NT2/D1 (cell line): ENCODE results near the gene MEGF6.

ENCODE experiments used
- DNase-seq: peaks from one replicate; pipeline ENCODE4 v3.0.0-alpha.2; 2011; ENCODE audit warnings: low read depth, low spot score
- H3K27me3 ChIP-seq: 2 replicates; pipeline ENCODE4 v1.6.0; 2011; ENCODE audit warnings: mild to moderate bottlenecking; ENCODE audit not compliant: insufficient read length, insufficient read depth
- H3K36me3 ChIP-seq: 2 replicates; pipeline ENCODE4 v1.6.1; 2011; ENCODE audit warnings: mild to moderate bottlenecking, low read length, mixed read lengths; ENCODE audit not compliant: insufficient read depth, insufficient read length
- H3K4me1 ChIP-seq: 2 replicates; pipeline ENCODE4 v1.5.1; 2011; ENCODE audit not compliant: insufficient read depth, insufficient read length
- H3K4me3 ChIP-seq: 2 replicates; pipeline ENCODE4 v1.5.1; 2011; ENCODE audit warnings: low read depth; ENCODE audit not compliant: insufficient read length
- H3K9ac ChIP-seq: 2 replicates; pipeline ENCODE4 v1.6.0; 2011; ENCODE audit warnings: low read depth; ENCODE audit not compliant: insufficient read length
- H3K9me3 ChIP-seq: 2 replicates; pipeline ENCODE4 v1.5.1; 2011; ENCODE audit warnings: mild to moderate bottlenecking, low read length; ENCODE audit not compliant: insufficient read depth
- SUZ12 ChIP-seq: IDR thresholded peaks from 2 replicates; pipeline ENCODE4 v1.6.1; 2011; ENCODE audit not compliant: insufficient read length, insufficient read depth; ENCODE audit errors: extremely low read depth
- YY1 ChIP-seq: IDR thresholded peaks from 2 replicates; pipeline ENCODE4 v1.6.1; 2011; ENCODE audit not compliant: insufficient read length, insufficient read depth
- ZNF274 ChIP-seq: IDR thresholded peaks from 2 replicates; pipeline ENCODE4 v1.6.1; 2011; ENCODE audit warnings: mild to moderate bottlenecking, low read depth, low read length

MEGF6 gene

GRCh38 chr1:3520419-3521378, 90.6 kb downstream of the MEGF6 start:
- Histone ChIP-seq H3K4me3 (no peak overlapping the region), H3K36me3 (peaks cover 8% of the 10 kb centered on the region), H3K9me3 (peaks cover 7% of the 10 kb centered on the region; the same call in 1 of the 2 replicates), H3K4me1 (peaks cover 13% of the 10 kb centered on the region), H3K27me3 (no peaks in the 10 kb centered on the region), H3K9ac (no peak overlapping the region)
- TF ChIP-seq YY1 (no peak), SUZ12 (no peak), ZNF274 (no peak)
- DNase-seq: no peak

GRCh38 chr1:3519301-3519885, 91.9 kb downstream of the MEGF6 start:
- peaks cover 6% of the 10 kb centered on the region for H3K4me1 ChIP-seq
- H3K36me3 ChIP-seq: peaks cover 8% of the 10 kb centered on the region
- TF ChIP-seq YY1 (no peak), SUZ12 (no peak), ZNF274 (no peak)

GRCh38 chr1:3518756-3519155, 92.6 kb downstream of the MEGF6 start:
- Histone ChIP-seq H3K4me1 (peaks cover 6% of the 10 kb centered on the region), H3K4me3 (no peak overlapping the region), H3K9me3 (peaks cover 7% of the 10 kb centered on the region; the same call in 1 of the 2 replicates), H3K9ac (no peak overlapping the region), H3K27me3 (no peaks in the 10 kb centered on the region), H3K36me3 (peaks cover 8% of the 10 kb centered on the region)
- DNase-seq: no peak
- TF ChIP-seq YY1 (no peak), SUZ12 (no peak), ZNF274 (no peak)

More at GRCh38 chr1:3519301-3519885, 91.9 kb downstream of the MEGF6 start:
- H3K9me3 ChIP-seq: peaks cover 7% of the 10 kb centered on the region; the same call in 1 of the 2 replicates
- no peak overlapping the region for H3K9ac ChIP-seq
- DNase-seq: no peak
- H3K4me3 ChIP-seq: no peak overlapping the region
- H3K27me3 ChIP-seq: no peaks in the 10 kb centered on the region

- Histone ChIP-seq H3K36me3 (peaks cover 8% of the 10 kb centered on the region), H3K27me3 (no peaks in the 10 kb centered on the region), H3K4me3 (no peak overlapping the region), H3K4me1 (peaks cover 3% of the 10 kb centered on the region), H3K9me3 (peaks cover 7% of the 10 kb centered on the region; the same call in 1 of the 2 replicates), H3K9ac (no peak overlapping the region)
- TF ChIP-seq ZNF274: no peak
- no peak for TF ChIP-seq SUZ12
- no peak for TF ChIP-seq YY1
- no peak for DNase-seq
Observed at GRCh38 chr1:3518256-3518655, 93.1 kb downstream of the MEGF6 start.

GRCh38 chr1:3516911-3517675, 94.2 kb downstream of the MEGF6 start:
- no peak overlapping the region for H3K9ac ChIP-seq
- TF ChIP-seq SUZ12 (no peak), ZNF274 (no peak), YY1 (no peak)

GRCh38 chr1:3516481-3516869, 94.8 kb downstream of the MEGF6 start:
- no peak overlapping the region for H3K9ac ChIP-seq
- TF ChIP-seq ZNF274: no peak
- no peak for TF ChIP-seq SUZ12
- TF ChIP-seq YY1: no peak
- H3K4me1 ChIP-seq: no peaks in the 10 kb centered on the region
- DNase-seq: no peak
- no peak overlapping the region for H3K4me3 ChIP-seq
- H3K9me3 ChIP-seq: peaks cover 7% of the 10 kb centered on the region; the same call in 1 of the 2 replicates
- H3K27me3 ChIP-seq: no peaks in the 10 kb centered on the region
- H3K36me3 ChIP-seq: peaks cover 3% of the 10 kb centered on the region

More at GRCh38 chr1:3516911-3517675, 94.2 kb downstream of the MEGF6 start:
- H3K27me3 ChIP-seq: no peaks in the 10 kb centered on the region
- no peak for DNase-seq
- peaks cover 7% of the 10 kb centered on the region; the same call in 1 of the 2 replicates for H3K9me3 ChIP-seq
- no peaks in the 10 kb centered on the region for H3K4me1 ChIP-seq
- peaks cover 7% of the 10 kb centered on the region for H3K36me3 ChIP-seq
- H3K4me3 ChIP-seq: no peak overlapping the region
